Measurements from ENCODE around the gene UBAC2.

Gene UBAC2, protein sequence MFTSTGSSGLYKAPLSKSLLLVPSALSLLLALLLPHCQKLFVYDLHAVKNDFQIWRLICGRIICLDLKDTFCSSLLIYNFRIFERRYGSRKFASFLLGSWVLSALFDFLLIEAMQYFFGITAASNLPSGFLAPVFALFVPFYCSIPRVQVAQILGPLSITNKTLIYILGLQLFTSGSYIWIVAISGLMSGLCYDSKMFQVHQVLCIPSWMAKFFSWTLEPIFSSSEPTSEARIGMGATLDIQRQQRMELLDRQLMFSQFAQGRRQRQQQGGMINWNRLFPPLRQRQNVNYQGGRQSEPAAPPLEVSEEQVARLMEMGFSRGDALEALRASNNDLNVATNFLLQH

GRCh38 chr13:99200432-99201167 lies at the start of gene UBAC2:
UBAC2 (plus strand) TSS chr13:99200854; CDS start chr13:99200909, 55 bp downstream.
- Histone ChIP-seq H3K27ac (ENCODE audit: low read depth, low read length) (peak within 1 kb of the TSS; percentile 92), H3K27me3 (ENCODE audit: control insufficient read depth, insufficient read depth, low read length) (no peaks in the 10 kb centered on the region), H3K4me3 (ENCODE audit: low read depth, low read length) (peak within 1 kb of the TSS; percentile 94), H3K36me3 (ENCODE audit: control insufficient read depth, insufficient read depth, low read length) (no peaks in the 10 kb centered on the region; the same call in 1 of the 2 replicates), H3K9me3 (ENCODE audit: control insufficient read depth, insufficient read depth, low read length) (no peaks in the 10 kb centered on the region), H3K4me1 (ENCODE audit: control insufficient read depth, insufficient read depth, low read length) (peaks cover 11% of the 10 kb centered on the region), H3K9ac (ENCODE audit: low read depth, low read length) (peak within 1 kb of the TSS; percentile 98)

DNA sequence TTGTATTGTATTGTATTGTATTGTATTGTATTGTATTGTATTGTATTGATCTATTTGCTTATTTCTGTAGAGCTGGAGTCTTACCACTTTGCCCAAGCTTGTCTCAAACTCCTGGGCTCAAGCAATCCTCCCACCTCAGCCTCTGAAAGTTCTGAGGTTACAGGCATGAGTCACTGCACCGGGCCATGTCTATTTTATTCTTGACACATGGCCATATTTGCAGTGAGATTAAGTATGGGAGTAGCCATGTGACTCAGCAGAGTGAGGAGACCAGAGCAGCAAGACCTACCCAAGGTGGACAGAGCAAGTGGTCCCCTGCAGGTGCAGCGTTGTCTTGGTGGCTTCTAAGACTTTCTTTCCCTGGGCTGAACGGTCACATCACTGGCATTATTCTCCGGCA lies 49.1 kb upstream of the UBAC2 start:
- no peak overlapping the region for H3K9ac ChIP-seq (ENCODE audit: low read depth, low read length)
- no peaks in the 10 kb centered on the region for H3K9me3 ChIP-seq (ENCODE audit: control insufficient read depth, insufficient read depth, low read length)
- H3K4me1 ChIP-seq (ENCODE audit: control insufficient read depth, insufficient read depth, low read length) = no peaks in the 10 kb centered on the region
- H3K36me3 ChIP-seq (ENCODE audit: control insufficient read depth, insufficient read depth, low read length) = no peaks in the 10 kb centered on the region
- H3K27ac ChIP-seq (ENCODE audit: low read depth, low read length) = no peak overlapping the region
- H3K27me3 ChIP-seq (ENCODE audit: control insufficient read depth, insufficient read depth, low read length) = no peaks in the 10 kb centered on the region
- H3K4me3 ChIP-seq (ENCODE audit: low read depth, low read length) = no peak overlapping the region

- no peaks in the 10 kb centered on the region for H3K9me3 ChIP-seq (ENCODE audit: control insufficient read depth, insufficient read depth, low read length)
- H3K9ac ChIP-seq (ENCODE audit: low read depth, low read length) = no peak overlapping the region
- H3K27me3 ChIP-seq (ENCODE audit: control insufficient read depth, insufficient read depth, low read length) = no peaks in the 10 kb centered on the region
- no peaks in the 10 kb centered on the region for H3K36me3 ChIP-seq (ENCODE audit: control insufficient read depth, insufficient read depth, low read length)
- no peak overlapping the region for H3K4me3 ChIP-seq (ENCODE audit: low read depth, low read length)
- H3K27ac ChIP-seq (ENCODE audit: low read depth, low read length) = no peak overlapping the region
- H3K4me1 ChIP-seq (ENCODE audit: control insufficient read depth, insufficient read depth, low read length) = no peaks in the 10 kb centered on the region
Observed at GRCh38 chr13:99153219-99153618, 47.4 kb upstream of the UBAC2 start.

DNA sequence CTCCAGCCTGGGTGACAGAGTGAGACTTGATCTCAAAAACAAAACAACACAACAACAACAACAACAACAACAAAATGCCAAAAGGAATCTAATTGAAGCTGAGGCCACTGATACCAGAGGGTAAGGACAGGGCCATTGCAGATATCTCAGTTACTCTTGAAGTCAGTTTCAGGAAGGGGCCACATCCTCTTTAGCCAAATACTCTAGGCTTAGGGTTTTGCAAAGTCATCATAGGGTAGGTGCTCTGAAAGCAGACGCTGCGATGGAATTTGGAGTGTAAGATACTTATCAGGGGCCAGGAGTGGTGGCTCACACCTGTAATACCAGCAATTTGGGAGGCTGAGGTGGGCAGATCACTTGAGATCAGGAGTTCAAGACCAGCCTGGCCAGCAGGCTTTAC lies 46.6 kb upstream of the UBAC2 start:
- Histone ChIP-seq H3K36me3 (ENCODE audit: control insufficient read depth, insufficient read depth, low read length) (no peaks in the 10 kb centered on the region), H3K4me3 (ENCODE audit: low read depth, low read length) (no peak overlapping the region), H3K9ac (ENCODE audit: low read depth, low read length) (no peak overlapping the region), H3K4me1 (ENCODE audit: control insufficient read depth, insufficient read depth, low read length) (no peaks in the 10 kb centered on the region), H3K9me3 (ENCODE audit: control insufficient read depth, insufficient read depth, low read length) (no peaks in the 10 kb centered on the region), H3K27me3 (ENCODE audit: control insufficient read depth, insufficient read depth, low read length) (no peaks in the 10 kb centered on the region), H3K27ac (ENCODE audit: low read depth, low read length) (no peak overlapping the region)

DNA sequence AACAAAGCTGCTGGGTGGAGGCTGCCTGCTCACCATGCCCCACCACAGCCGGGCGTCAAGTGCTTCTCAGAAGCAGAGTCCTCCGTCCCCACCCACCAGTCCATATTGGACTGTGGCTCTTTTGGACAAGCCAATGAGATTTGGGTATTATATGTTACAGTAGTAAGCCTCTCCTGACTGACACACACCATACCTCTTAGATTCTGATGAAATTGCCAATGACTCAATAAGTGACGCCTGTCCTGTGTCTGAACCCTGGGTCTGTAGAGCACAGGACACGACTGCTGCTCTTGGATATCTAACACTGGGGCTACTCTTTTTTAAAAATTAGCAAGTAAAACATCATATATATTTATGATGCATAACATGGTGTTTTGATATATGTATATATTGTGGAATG lies 44.8 kb upstream of the UBAC2 start:
- Histone ChIP-seq H3K27ac (ENCODE audit: low read depth, low read length) (no peak overlapping the region), H3K27me3 (ENCODE audit: control insufficient read depth, insufficient read depth, low read length) (no peaks in the 10 kb centered on the region), H3K4me1 (ENCODE audit: control insufficient read depth, insufficient read depth, low read length) (no peaks in the 10 kb centered on the region), H3K36me3 (ENCODE audit: control insufficient read depth, insufficient read depth, low read length) (no peaks in the 10 kb centered on the region), H3K9me3 (ENCODE audit: control insufficient read depth, insufficient read depth, low read length) (no peaks in the 10 kb centered on the region), H3K4me3 (ENCODE audit: low read depth, low read length) (no peak overlapping the region), H3K9ac (ENCODE audit: low read depth, low read length) (no peak overlapping the region)

- no peaks in the 10 kb centered on the region for H3K4me1 ChIP-seq (ENCODE audit: control insufficient read depth, insufficient read depth, low read length)
- no peaks in the 10 kb centered on the region for H3K27me3 ChIP-seq (ENCODE audit: control insufficient read depth, insufficient read depth, low read length)
- no peak overlapping the region for H3K4me3 ChIP-seq (ENCODE audit: low read depth, low read length)
- H3K9ac ChIP-seq (ENCODE audit: low read depth, low read length) = no peak overlapping the region
- no peak overlapping the region for H3K27ac ChIP-seq (ENCODE audit: low read depth, low read length)
- H3K9me3 ChIP-seq (ENCODE audit: control insufficient read depth, insufficient read depth, low read length) = no peaks in the 10 kb centered on the region
- no peaks in the 10 kb centered on the region for H3K36me3 ChIP-seq (ENCODE audit: control insufficient read depth, insufficient read depth, low read length)
Observed at GRCh38 chr13:99157046-99157445, 43.6 kb upstream of the UBAC2 start.

- Histone ChIP-seq H3K4me1 (ENCODE audit: control insufficient read depth, insufficient read depth, low read length) (no peaks in the 10 kb centered on the region), H3K4me3 (ENCODE audit: low read depth, low read length) (no peak overlapping the region), H3K36me3 (ENCODE audit: control insufficient read depth, insufficient read depth, low read length) (no peaks in the 10 kb centered on the region), H3K9me3 (ENCODE audit: control insufficient read depth, insufficient read depth, low read length) (no peaks in the 10 kb centered on the region), H3K27ac (ENCODE audit: low read depth, low read length) (no peak overlapping the region), H3K27me3 (ENCODE audit: control insufficient read depth, insufficient read depth, low read length) (no peaks in the 10 kb centered on the region), H3K9ac (ENCODE audit: low read depth, low read length) (no peak overlapping the region)
Observed at GRCh38 chr13:99158846-99159245, 41.8 kb upstream of the UBAC2 start.

DNA sequence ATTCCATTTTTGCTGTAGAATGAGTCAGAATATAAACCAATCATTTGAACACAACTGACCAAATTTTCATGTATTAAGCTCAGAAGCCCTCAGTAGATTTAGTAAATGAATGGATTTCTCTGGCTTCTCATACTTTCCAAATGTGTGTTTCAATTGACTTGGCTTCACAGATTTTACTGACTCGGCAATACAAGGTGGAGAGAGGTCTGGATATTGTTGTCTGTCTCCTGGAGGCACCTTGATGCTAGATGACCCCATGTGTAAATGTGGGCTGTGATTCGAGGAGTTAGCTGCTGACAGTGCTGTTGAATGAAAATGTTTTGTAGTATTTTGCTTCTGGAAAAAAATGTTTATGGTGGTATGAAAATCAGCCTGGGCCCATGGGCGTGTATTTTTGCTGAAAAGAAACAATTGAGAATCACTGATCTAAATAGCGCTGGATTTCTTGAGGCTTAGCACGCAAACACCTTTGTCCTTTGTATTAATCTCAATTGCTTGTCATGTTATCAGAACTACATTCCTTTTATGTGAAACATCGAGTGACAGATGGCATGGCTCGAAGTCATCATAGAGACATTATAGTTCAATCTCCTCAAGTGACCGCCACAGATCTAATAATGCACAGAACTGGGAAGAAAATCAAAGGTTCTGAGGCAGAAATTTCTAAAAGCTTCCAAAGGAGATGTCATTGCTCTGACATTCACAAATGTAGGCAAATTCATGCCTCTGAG lies 41.2 kb upstream of the UBAC2 start:
- no peaks in the 10 kb centered on the region for H3K9me3 ChIP-seq (ENCODE audit: control insufficient read depth, insufficient read depth, low read length)
- H3K27ac ChIP-seq (ENCODE audit: low read depth, low read length) = no peak overlapping the region
- H3K9ac ChIP-seq (ENCODE audit: low read depth, low read length) = no peak overlapping the region
- H3K4me1 ChIP-seq (ENCODE audit: control insufficient read depth, insufficient read depth, low read length) = no peaks in the 10 kb centered on the region
- no peaks in the 10 kb centered on the region for H3K36me3 ChIP-seq (ENCODE audit: control insufficient read depth, insufficient read depth, low read length)
- no peak overlapping the region for H3K4me3 ChIP-seq (ENCODE audit: low read depth, low read length)
- H3K27me3 ChIP-seq (ENCODE audit: control insufficient read depth, insufficient read depth, low read length) = no peaks in the 10 kb centered on the region

GRCh38 chr13:99160415-99160814 lies 40.2 kb upstream of the UBAC2 start:
- no peak overlapping the region for H3K27ac ChIP-seq (ENCODE audit: low read depth, low read length)
- no peaks in the 10 kb centered on the region for H3K36me3 ChIP-seq (ENCODE audit: control insufficient read depth, insufficient read depth, low read length)
- H3K4me1 ChIP-seq (ENCODE audit: control insufficient read depth, insufficient read depth, low read length) = no peaks in the 10 kb centered on the region
- no peak overlapping the region for H3K9ac ChIP-seq (ENCODE audit: low read depth, low read length)
- no peaks in the 10 kb centered on the region for H3K9me3 ChIP-seq (ENCODE audit: control insufficient read depth, insufficient read depth, low read length)
- no peak overlapping the region for H3K4me3 ChIP-seq (ENCODE audit: low read depth, low read length)
- no peaks in the 10 kb centered on the region for H3K27me3 ChIP-seq (ENCODE audit: control insufficient read depth, insufficient read depth, low read length)

- Histone ChIP-seq H3K4me1 (ENCODE audit: control insufficient read depth, insufficient read depth, low read length) (no peaks in the 10 kb centered on the region), H3K27me3 (ENCODE audit: control insufficient read depth, insufficient read depth, low read length) (no peaks in the 10 kb centered on the region), H3K9ac (ENCODE audit: low read depth, low read length) (no peak overlapping the region), H3K4me3 (ENCODE audit: low read depth, low read length) (no peak overlapping the region), H3K9me3 (ENCODE audit: control insufficient read depth, insufficient read depth, low read length) (no peaks in the 10 kb centered on the region), H3K36me3 (ENCODE audit: control insufficient read depth, insufficient read depth, low read length) (no peaks in the 10 kb centered on the region), H3K27ac (ENCODE audit: low read depth, low read length) (no peak overlapping the region)
Observed at GRCh38 chr13:99161512-99161911, 39.1 kb upstream of the UBAC2 start.

Data from HUES48 (cell line).